LHCN-M2 (cell line): ENCODE data around the gene ABCG5. TPM values are rescaled to one million over a fixed set of nuclear protein-coding genes. Genes with fewer than 3 reads are reported as not detected.

Experiments used
- DNase-seq: peaks from one replicate; pipeline ENCODE4 v3.0.0-alpha.2; 2012; ENCODE audit warnings: low read depth
- total RNA-seq: library from RNA; depleted of rRNA; stranded (reverse); fragments of >200 nt; gene quantifications from 2 replicates; pipeline ENCODE4 v1.2.3, GENCODE V29; 2014

ABCG5 gene
- total RNA-seq, 1 experiment from 2014 or later: not detected

- DNase-seq: no peak
Measured at GRCh38 chr2:43842866-43843226, 4.2 kb upstream of the ABCG5 start.

GRCh38 chr2:43841949-43842865 is 3.6 kb upstream of the ABCG5 start:
- no peak for DNase-seq

DNA sequence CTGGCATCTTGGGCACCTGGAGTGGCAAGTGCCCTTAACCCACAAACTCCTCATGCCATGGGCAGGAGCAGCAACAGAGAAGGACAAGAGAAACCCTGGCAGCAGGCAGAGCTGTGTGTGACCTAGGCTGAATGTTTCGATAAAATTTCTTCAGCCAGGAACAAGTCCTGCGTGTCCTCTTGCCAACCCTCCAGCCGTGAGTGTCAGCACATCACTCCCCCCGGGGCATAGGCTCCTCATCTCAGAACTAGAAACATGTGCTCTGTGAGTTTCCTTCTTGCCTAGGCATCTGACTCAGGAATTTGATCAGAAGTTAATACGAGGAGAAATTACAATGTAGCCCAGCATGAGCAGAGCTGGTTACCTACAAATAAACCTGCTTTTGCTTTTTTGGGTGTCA is 2.3 kb upstream of the ABCG5 start:
- no peak for DNase-seq

DNA sequence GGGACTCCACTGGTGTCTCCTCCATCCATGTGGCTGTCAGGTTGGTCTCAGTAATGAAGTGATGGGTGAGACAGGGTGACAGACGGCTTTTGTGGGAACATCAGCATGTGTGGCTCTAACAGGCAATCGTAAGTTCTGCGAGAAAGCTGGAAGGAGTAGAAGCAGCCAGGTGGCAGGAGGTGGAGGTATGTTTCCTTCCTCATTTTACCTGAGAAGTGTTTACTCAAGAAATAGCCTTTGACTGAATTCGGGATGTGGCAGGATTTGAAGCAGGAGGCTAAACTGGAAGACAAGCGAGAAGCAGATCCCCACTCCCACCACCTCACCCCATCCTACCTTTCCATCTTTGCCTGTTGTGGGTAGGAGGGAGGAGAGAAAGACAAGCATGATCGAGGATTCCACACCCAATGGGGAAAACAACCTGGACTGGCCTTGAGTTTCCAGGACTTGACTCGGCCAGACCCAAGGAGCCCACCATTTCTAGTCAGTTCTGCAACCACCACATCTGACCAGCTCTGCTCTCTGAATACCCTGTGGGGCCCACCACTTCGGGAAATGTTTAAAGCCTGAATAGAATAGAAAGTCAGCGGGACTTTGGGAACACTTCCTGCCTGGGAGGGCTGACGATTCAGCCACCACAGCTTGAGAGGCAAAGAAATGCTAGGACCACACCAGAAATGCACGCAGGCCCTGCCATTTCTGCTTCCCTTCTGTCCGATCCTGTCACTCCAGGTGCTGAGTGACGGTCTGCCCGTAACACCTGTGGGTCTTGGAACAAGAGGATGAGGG is 1.3 kb upstream of the ABCG5 start:
- DNase-seq: no peak

- DNase-seq: no peak
Measured at GRCh38 chr2:43837831-43838559, 644 bp downstream of the ABCG5 start.

DNA sequence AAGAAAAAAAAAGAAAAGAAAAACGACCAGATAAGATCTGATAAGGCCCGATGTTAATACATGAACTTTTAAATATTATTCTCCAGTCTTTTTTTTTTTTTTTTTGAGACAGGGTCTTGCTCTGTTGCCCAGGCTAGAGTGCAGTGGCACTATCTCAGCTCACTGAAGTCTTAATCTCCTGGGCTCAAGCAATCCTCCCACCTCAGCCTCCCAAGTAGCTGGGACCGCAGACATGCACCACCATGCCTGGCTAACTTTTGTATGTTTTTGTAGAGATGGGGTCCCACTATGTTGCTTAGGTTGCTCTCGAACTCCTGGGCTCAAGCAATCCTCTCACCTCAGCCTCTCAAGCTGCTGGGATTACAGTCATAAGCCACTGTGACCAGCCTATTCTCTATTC is 1.6 kb downstream of the ABCG5 start:
- no peak for DNase-seq

DNA sequence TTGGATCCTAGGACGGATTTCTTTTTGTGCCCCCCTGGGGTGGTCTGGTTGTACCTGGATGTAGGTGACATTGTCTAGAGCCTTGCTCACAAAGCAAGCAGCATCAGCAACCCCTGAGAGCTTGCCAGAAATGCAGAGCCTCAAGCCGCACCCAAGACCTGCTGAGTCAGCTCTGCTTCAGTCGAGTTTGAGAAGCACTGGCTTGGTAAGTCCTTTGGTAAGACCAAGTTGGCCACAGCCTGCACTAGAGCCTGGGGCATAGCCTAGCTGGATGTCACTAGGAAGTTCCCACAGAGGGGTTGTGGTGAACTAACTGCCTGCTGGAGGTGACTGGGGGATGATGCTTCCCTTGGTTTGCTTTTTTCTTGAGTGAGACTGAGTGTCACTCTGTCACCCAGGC is 6.2 kb downstream of the ABCG5 start:
- no peak for DNase-seq

- no peak for DNase-seq
Measured at GRCh38 chr2:43831543-43832294, 6.9 kb downstream of the ABCG5 start.

GRCh38 chr2:43826305-43827250 is 12.1 kb downstream of the ABCG5 start:
- DNase-seq: no peak

DNA sequence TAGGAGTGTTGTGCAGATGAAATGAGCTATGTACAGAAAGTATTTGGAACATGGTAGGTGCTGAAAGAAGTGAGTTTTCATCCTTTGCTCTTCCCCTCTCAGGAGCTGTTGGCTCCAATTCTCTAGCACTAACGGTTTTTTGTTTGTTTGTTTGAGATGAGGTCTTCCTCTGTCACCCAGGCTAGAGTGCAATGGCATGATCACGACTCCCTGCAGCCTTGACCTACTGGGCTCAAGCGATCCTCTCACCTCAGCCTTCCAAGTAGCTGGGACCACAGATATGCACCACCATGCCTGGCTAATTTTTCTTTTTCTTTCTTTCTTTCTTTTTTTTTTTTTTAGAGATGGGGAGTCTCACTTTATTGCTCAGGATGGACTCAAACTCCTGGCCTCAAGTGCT is 12.8 kb downstream of the ABCG5 start:
- DNase-seq: no peak

DNA sequence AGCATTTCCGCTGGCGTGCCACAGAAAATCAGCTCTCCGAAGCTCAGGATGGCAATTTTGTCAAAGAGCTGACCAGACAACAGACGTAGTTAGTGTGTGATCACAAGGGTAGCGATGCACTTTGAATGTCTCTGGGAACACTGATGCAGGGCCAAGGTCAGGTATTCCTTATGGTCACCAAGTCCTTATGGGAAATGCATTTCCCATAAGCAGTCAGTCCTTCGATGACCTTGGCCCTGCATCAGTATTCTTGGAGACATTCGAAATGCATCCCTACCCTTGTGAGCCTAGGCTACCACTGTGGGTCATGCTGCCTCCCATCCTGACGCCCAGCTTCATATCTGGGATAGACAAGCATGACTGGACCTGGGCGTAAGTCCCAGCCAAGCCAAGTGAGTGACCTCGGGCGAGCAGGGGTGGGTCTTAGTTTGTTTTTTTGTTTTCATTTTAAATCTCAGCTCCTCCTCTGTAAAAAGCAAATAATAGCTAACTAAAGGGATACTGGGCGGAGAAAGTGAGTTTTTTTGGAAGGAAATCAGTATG is 13.6 kb downstream of the ABCG5 start:
- no peak for DNase-seq

DNA sequence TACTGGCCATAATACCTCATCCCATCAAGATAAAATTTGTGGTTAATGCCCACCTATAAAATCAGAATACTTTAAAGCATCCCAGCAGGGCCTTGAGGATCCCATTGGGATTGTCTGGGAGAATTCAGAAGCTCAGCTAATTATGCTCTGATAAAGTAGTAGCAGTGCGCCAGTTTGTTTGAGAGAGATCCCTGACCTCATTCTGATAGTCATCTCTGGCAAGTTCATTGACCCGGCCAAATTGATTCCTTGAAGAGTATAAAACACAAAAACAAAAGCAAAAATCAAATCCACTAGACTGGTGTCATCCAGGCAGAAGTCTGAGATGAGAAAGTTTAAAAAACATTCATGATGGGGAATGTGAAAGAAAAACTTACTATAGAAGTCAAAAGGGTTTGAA is 14.1 kb downstream of the ABCG5 start:
- DNase-seq: no peak

DNA sequence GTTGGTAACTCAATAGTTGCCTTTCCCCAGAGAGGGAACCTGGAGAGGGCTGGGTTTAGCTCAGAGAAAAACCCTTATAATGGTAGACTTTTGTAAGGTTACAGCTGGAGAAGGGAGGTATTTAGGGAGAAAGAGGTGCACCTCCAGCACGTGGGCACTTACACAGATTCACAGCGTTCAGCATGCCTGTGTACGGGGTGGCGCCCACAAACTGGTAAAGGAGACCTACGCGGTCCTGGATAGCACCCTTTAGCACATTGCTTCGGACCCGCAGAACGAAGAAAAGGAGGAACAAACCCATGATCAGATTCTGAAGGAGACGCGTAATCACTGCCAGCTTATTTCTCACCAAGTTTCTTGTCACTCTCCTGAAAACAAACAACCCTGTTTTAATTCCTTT is 14.9 kb downstream of the ABCG5 start:
- DNase-seq: no peak

DNA sequence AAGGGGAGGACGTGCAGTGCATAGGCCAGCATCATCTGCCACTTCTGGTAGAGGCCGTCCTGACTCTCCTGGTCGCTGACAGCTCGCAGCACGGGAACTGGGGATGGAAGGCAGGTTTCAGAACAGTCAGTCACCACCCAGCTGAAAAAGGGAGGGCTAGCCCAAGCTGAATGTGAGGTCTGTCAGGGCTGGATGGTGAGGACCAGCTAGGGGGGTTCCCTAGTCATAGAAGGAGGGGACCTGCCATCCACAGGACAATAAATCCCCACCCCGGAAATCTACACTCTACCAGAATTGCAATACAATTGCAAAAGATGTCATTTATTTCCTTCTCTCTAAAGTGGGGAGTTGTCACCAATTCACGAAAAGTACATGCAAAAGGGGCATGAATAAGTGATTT is 15.8 kb downstream of the ABCG5 start:
- no peak for DNase-seq

- DNase-seq: no peak
Measured at GRCh38 chr2:43819491-43820163, 19.0 kb downstream of the ABCG5 start.

DNA sequence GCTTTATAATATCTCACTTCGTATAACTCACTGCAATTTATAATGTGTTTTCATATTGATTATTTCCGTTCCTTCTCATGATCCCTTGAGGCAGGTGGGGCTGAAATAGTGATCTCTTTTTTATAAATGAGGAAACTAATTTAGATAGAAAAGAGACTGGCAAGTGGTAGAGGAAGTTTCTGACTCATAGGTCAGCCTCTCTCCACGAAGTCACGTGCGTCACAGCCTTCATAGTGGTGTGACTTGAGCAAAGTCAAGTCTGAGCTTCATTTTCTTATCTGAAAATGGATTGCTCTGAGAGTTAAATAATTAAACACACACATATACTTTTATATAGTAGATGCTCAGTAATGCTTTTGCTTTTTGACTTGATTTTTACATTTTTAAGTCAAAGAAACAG is 19.9 kb downstream of the ABCG5 start:
- DNase-seq: peak; percentile 42

DNA sequence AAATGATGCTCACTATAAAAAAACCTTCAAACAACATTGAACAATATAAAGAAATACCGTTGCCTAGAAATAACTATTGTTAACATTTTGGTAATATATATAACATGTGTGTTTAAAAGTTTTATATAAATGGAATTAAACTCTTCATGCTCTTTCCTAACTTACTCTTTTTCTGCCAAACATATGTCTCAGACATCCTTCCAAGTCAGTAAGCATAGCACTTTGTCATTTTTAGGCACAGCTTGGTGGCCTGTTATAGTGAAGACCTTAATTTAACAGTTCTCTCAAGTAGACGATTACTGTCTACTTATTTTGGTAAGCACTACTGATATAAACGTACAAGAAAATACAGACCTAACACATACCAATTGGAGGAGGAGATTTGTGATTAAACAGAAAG is 23.9 kb downstream of the ABCG5 start:
- DNase-seq: no peak

- DNase-seq: no peak
Measured at GRCh38 chr2:43812947-43813346, 25.7 kb downstream of the ABCG5 start.

DNA sequence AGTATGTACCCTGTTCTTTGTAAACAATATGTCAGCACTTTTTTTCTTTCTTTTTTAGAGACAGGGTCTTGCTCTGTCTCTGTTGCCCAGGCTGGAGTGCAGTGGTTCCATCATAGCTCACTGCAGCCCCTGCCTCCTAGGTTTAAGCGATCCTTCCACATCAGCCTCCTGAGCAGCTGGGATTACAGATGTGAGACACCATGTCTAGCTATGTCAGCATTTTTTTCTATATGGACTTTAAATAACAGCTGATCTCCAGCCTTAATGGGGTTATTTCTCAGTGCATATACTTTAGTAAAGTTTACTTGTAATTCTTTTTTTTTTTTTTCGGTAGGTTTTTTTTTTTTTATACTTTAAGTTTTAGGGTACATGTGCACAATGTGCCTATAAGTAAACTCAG is 26.6 kb downstream of the ABCG5 start:
- DNase-seq: no peak
